Measurements from ENCODE around the gene GRIK3.
A peak's percentile ranks its signal among the peaks of the same experiment; 100 is the strongest.

Gene GRIK3

GRCh38 chr1:36807262-36807661 is 227.1 kb downstream of the GRIK3 start:
- peak; percentile 95 for DNase-seq

DNA sequence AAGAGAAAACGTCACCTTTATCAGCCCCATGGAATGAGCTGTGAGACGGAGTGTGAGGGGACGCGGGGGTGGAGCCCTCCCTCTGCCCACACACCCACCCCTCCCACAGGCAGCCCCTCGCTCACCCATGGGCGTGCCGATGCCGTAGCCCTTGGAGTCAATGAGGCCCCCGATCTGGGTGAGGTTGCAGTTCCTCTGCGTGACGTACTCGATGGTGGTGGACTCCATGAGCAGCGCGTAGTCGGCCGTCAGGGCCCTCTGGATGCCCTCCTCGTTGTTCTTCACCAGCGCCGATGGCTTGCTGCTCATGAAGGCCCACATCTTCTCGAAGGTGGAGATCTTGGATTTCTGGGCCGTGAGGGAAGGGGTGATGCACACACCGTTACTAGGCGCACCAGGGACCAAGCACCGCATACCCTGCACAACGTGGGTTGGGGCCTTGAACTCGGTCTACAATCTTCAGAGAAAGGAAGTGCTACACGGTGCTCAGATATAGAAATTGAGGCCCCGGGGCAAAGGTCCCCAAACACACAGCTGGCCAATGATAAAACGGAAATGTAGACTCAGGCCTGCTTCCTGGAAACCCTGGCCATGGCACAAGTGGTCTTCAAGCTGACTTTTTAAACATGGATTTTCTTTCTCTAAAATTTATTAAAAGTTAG is 228.2 kb downstream of the GRIK3 start:
- DNase-seq, result no peak

GRCh38 chr1:36804669-36805314 is 229.5 kb downstream of the GRIK3 start:
- DNase-seq, result no peak

DNA sequence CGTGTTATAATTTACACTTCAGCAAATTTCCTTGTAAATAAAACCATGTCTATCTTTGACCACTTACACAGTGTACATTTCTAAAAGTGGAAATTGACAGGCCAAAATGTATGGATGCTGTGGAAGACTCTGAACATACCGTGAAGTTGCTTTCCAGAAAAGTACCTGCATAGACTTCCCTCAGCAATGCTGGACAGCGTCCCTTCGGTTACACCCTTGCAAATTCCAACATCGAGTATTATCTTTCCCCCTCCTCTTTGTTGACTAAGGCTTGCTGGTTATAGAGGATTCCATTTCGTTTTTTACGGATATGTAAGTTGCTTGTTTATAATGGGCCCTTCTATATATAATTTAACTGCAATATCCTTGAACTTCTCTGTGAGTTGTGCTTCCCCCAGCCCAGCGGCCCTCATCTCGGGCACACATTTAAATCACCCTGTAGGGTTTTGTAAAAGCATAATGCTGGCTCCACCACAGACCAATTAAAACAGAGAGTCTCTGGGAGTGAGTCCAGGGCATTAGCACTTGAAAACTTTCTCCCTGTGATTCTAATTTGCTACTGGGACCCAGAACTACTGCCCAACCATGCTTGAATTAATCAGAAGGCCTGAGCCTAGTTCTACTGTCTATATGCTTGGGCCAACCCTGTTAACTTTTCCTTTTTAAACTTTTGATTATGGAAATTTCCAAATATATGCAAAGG is 230.3 kb downstream of the GRIK3 start:
- DNase-seq, result no peak

GRCh38 chr1:36802018-36802417 is 232.3 kb downstream of the GRIK3 start:
- DNase-seq, result no peak

- no peak for DNase-seq
Measured at GRCh38 chr1:36797761-36798160, 236.6 kb downstream of the GRIK3 start.

DNA sequence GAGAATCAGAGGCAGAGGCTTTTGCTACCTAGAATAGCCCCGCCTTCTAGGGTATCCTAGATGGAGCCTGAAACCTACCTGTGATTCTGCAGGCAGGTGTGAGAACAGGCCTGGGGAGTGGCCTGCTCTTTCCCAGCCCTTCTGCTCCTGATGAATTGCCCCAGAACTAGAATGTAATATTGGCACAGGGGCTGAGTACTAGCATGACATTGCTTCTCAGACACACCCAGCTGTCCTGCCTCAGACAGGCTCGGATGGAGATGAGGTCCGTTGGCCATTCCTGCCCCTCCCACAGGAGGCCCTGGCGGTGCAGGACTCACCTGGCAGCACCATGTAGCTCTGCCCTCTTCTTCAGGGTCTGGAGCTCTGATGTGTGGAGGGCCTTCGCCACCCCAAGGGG is 237.6 kb downstream of the GRIK3 start:
- DNase-seq, result no peak

DNA sequence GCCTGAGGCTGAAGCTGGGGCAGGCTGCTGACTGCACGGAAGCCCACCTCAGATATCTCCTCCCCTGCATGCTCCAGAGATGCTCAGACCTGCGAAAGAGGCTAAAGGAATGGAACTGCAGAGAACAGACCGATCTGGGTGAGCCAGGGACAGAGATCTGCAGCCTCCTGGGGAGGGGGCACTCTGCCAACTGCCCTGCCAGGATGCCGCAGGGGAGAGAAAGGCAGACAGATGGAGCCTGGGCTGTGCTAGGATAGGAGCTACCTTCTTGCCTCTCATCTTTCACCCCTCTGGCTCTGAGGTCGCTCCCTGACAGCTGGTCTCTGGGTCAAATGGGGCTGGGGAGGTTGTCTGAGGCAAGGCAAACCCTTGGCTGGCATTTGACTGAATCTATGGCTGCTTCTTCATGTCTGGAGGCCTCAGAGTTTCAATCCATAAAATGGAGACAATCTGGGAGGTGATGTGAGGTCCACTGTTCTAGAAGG is 238.2 kb downstream of the GRIK3 start:
- DNase-seq, result peak; percentile 88

GRCh38 chr1:36794460-36794859 is 239.9 kb downstream of the GRIK3 start:
- DNase-seq, result no peak

- DNase-seq, result no peak
Measured at GRCh38 chr1:36793452-36793851, 240.9 kb downstream of the GRIK3 start.

DNA sequence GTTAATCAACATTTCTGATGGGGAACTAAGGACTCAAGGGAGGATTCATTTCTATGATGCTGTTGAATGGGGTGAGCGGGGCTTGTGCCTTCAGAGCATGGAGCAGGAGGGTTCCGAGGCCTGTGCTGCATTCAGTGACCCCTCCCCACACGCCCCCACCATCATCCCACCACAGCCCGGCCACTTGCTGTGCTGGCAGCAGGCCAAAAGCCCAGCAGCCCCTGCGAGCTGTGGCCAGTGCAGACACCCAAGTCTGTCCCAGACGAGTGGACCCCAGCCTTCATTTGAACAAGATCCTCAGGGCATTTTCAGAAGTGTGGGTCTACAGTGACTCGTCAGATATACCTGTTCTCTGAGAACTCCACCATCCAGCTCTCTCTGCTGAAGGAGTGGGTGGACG is 242.0 kb downstream of the GRIK3 start:
- no peak for DNase-seq

- DNase-seq, result no peak
Measured at GRCh38 chr1:36790191-36790590, 244.1 kb downstream of the GRIK3 start.

GRCh38 chr1:36789535-36789934 is 244.8 kb downstream of the GRIK3 start:
- no peak for DNase-seq

- peak; percentile 75 for DNase-seq
Measured at GRCh38 chr1:36787312-36787913, 246.9 kb downstream of the GRIK3 start.

DNA sequence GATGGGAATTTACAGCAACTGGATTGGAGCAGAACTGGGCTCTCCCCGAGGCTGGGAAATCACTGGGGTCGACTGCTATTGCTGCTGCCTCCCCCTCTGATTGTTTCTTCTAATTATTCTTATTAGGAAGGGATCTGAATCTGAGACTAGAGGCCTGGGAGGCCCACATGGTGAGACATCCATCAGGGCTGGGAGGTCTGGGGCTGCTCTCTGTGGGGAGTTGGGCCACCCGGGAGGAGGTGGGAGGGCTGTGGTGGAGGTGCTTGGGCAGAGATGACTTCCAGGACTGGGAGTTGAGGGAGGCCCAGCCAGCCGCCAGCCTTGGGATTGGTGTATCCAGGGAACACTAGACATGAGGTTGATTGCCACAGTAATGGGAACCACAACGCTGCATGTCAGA is 247.9 kb downstream of the GRIK3 start:
- DNase-seq, result no peak

- no peak for DNase-seq
Measured at GRCh38 chr1:36784147-36784859, 250.0 kb downstream of the GRIK3 start.

DNA sequence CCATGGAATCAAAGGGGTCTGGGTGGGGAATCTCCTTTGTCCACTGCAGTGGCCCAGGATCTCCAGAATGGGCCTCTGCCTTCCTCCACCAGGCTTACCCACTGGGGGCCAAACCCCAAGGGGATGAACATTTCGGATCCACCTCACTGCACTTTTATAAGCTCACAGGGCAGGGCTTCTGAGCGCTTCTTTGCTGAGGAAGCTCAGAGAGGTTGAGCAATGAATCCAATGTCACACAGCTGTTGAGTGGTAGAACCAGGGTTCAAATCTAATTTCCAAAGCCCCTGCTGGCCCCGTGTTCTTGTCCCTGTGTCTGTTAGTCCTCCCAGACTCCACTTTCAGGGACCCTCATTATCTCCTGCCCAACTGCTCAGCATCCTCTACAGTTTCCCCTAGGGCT is 250.8 kb downstream of the GRIK3 start:
- DNase-seq, result no peak

GRCh38 chr1:36782785-36783184 is 251.5 kb downstream of the GRIK3 start:
- no peak for DNase-seq

- DNase-seq, result no peak
Measured at GRCh38 chr1:36782085-36782484, 252.2 kb downstream of the GRIK3 start.

GRCh38 chr1:36781098-36781497 is 253.2 kb downstream of the GRIK3 start:
- peak; percentile 43 for DNase-seq

DNA sequence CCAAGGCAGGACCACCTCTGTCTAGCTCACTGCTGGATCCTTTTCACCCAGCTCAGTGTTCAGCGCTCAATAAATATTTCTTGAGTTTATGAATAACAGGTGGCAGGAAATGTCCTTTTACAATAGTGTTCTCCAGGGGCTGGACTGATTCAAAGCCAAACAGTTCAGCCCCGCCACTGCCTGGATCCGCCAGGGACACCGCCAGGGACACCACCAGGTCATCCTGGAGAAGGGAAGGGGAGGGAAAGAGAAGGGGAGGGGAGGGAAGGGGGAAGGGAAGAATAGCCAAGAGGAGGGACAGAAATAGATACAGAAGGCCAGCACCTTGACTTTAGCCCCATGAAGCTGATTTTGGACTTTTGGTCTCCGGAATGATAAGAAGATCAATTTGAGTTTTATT is 255.6 kb downstream of the GRIK3 start:
- DNase-seq, result no peak

GRCh38 chr1:36776948-36777831 is 257.1 kb downstream of the GRIK3 start:
- no peak for DNase-seq

All from NCI-H1694 treated with DMSO at 0.1 percent for 48 hours (cell line).